ENCODE results near the gene SH3BGRL2. TPM values are rescaled to one million over a fixed set of nuclear protein-coding genes. Genes with fewer than 3 reads are reported as not detected.

Gene SH3BGRL2
- total RNA-seq, 2 experiments from 2014 or later: 0.25 TPM; not detected in 1

- Histone ChIP-seq H4K20me1 (ENCODE audit: insufficient read depth, low read length) (no peaks in the 10 kb centered on the region), H3K4me1 (ENCODE audit: insufficient read depth, low read length, poor library complexity, severe bottlenecking) (no peaks in the 10 kb centered on the region), H3K27ac (ENCODE audit: low read depth, low read length, poor library complexity, severe bottlenecking) (no peak overlapping the region), H2AFZ (ENCODE audit: low read length) (no peak overlapping the region), H3K9me3 (ENCODE audit: low read length) (no peaks in the 10 kb centered on the region), H3K36me3 (ENCODE audit: insufficient read depth, low read length) (no peaks in the 10 kb centered on the region), H3K4me3 (ENCODE audit: low read depth, low read length, poor library complexity, severe bottlenecking) (no peak overlapping the region), H3K4me2 (ENCODE audit: low read length) (no peak overlapping the region), H3K79me2 (ENCODE audit: insufficient read depth, low read depth, low read length) (no peaks in the 10 kb centered on the region), H3K9me2 (ENCODE audit: insufficient read depth, low read length) (no peaks in the 10 kb centered on the region)
- ChIA-PET CTCF (ENCODE audit: unreplicated experiment) (no interaction called here), POLR2A (no interaction called here)
- no peak for TF ChIP-seq EZH2phosphoT487 (IDR thresholded peaks at IDR 0.05; ENCODE audit: borderline replicate concordance, low read depth, low read length)
- TF ChIP-seq CTCF (conservative IDR thresholded peaks at IDR 0.05; ENCODE audit: low read length): no peak
- intact Hi-C loops (cut with micrococcal nuclease; ENCODE audit: unreplicated experiment): no loop called here
- DNase-seq (ENCODE audit: low spot score): no peak
- no TSS peak for BruUV-seq (replicated peaks)
Measured at GRCh38 chr6:79694156-79694555, 63.0 kb downstream of the SH3BGRL2 start.

- TF ChIP-seq CTCF (conservative IDR thresholded peaks at IDR 0.05; ENCODE audit: low read length) (no peak), EZH2phosphoT487 (IDR thresholded peaks at IDR 0.05; ENCODE audit: borderline replicate concordance, low read depth, low read length) (no peak)
- Histone ChIP-seq H3K4me2 (ENCODE audit: low read length) (no peak overlapping the region), H2AFZ (ENCODE audit: low read length) (no peak overlapping the region), H4K20me1 (ENCODE audit: insufficient read depth, low read length) (no peaks in the 10 kb centered on the region), H3K9me2 (ENCODE audit: insufficient read depth, low read length) (no peaks in the 10 kb centered on the region), H3K36me3 (ENCODE audit: insufficient read depth, low read length) (no peaks in the 10 kb centered on the region), H3K4me3 (ENCODE audit: low read depth, low read length, poor library complexity, severe bottlenecking) (no peak overlapping the region), H3K4me1 (ENCODE audit: insufficient read depth, low read length, poor library complexity, severe bottlenecking) (no peaks in the 10 kb centered on the region), H3K27ac (ENCODE audit: low read depth, low read length, poor library complexity, severe bottlenecking) (no peak overlapping the region), H3K9me3 (ENCODE audit: low read length) (no peaks in the 10 kb centered on the region), H3K79me2 (ENCODE audit: insufficient read depth, low read depth, low read length) (no peaks in the 10 kb centered on the region)
- ChIA-PET POLR2A (interaction anchor here (0.6 kb wide), 1 partner anchor 628 kb away, joined by 4 read pairs; no protein-coding TSS in a partner anchor), CTCF (ENCODE audit: unreplicated experiment) (no interaction called here)
- intact Hi-C loops (cut with micrococcal nuclease; ENCODE audit: unreplicated experiment): no loop called here
- BruUV-seq (replicated peaks): no TSS peak
- DNase-seq (ENCODE audit: low spot score): no peak
Measured at GRCh38 chr6:79694623-79695343, 63.7 kb downstream of the SH3BGRL2 start.

GRCh38 chr6:79697430-79697829 lies 66.3 kb downstream of the SH3BGRL2 start:
- Histone ChIP-seq H4K20me1 (ENCODE audit: insufficient read depth, low read length) (no peaks in the 10 kb centered on the region), H3K4me2 (ENCODE audit: low read length) (no peak overlapping the region), H3K79me2 (ENCODE audit: insufficient read depth, low read depth, low read length) (no peaks in the 10 kb centered on the region), H3K36me3 (ENCODE audit: insufficient read depth, low read length) (no peaks in the 10 kb centered on the region), H3K4me1 (ENCODE audit: insufficient read depth, low read length, poor library complexity, severe bottlenecking) (no peaks in the 10 kb centered on the region), H2AFZ (ENCODE audit: low read length) (no peak overlapping the region), H3K27ac (ENCODE audit: low read depth, low read length, poor library complexity, severe bottlenecking) (no peak overlapping the region), H3K4me3 (ENCODE audit: low read depth, low read length, poor library complexity, severe bottlenecking) (no peak overlapping the region), H3K9me3 (ENCODE audit: low read length) (no peaks in the 10 kb centered on the region), H3K9me2 (ENCODE audit: insufficient read depth, low read length) (no peaks in the 10 kb centered on the region)
- intact Hi-C loops (cut with micrococcal nuclease; ENCODE audit: unreplicated experiment): no loop called here
- ChIA-PET POLR2A (no interaction called here), CTCF (ENCODE audit: unreplicated experiment) (no interaction called here)
- no peak for DNase-seq (ENCODE audit: low spot score)
- no TSS peak for BruUV-seq (replicated peaks)
- no peak for TF ChIP-seq CTCF (conservative IDR thresholded peaks at IDR 0.05; ENCODE audit: low read length)
- no peak for TF ChIP-seq EZH2phosphoT487 (IDR thresholded peaks at IDR 0.05; ENCODE audit: borderline replicate concordance, low read depth, low read length)

Measured in OCI-LY7 (cell line).